Upper lobe of left lung (tissue), 4 donors: ENCODE data around the gene MEPE.

Experiments
- POLR2A ChIP-seq, 4 donors: fragments of 450-650 bp; IDR thresholded peaks; one replicate each; pipeline ENCODE4 v1.5.1; 2016 to 2017; ENCODE audit warnings: antibody characterized with exemption in 4 of 4, mild to moderate bottlenecking in 2 of 4
- TF ChIP-seq, protein P1 (sequence below), 6 experiments: fragments of 450-650 bp in 4 of 6; fragments of 200-600 bp in 2 of 6; sonication (generic) in 2 of 6; IDR thresholded peaks; one replicate each; pipeline ENCODE4 v1.5.1; 2016 to 2019; ENCODE audit warnings: antibody characterized with exemption in 6 of 6

DNA sequence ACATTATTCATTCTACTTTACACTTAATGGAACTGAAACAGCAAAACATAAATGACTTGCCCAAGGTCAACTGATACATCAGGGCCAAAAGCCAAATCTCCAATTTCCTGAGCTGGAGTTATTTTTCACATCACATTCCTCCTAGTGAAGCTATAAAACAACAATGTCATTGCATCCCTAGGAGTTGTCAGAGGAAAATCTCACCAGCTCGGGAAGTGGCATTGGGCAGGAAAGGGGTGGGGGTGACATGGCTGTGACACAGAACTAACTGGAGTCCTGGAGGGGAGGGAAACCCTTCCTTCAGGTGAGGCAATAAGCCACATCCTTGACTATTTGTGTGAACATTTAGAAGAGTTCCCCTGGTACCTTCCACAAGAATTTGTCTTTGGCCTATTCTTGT is 47.3 kb downstream of the MEPE start:
- TF ChIP-seq POLR2A (IDR thresholded peaks at IDR 0.05) = no peak
- TF ChIP-seq, protein P1, sequence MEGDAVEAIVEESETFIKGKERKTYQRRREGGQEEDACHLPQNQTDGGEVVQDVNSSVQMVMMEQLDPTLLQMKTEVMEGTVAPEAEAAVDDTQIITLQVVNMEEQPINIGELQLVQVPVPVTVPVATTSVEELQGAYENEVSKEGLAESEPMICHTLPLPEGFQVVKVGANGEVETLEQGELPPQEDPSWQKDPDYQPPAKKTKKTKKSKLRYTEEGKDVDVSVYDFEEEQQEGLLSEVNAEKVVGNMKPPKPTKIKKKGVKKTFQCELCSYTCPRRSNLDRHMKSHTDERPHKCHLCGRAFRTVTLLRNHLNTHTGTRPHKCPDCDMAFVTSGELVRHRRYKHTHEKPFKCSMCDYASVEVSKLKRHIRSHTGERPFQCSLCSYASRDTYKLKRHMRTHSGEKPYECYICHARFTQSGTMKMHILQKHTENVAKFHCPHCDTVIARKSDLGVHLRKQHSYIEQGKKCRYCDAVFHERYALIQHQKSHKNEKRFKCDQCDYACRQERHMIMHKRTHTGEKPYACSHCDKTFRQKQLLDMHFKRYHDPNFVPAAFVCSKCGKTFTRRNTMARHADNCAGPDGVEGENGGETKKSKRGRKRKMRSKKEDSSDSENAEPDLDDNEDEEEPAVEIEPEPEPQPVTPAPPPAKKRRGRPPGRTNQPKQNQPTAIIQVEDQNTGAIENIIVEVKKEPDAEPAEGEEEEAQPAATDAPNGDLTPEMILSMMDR (IDR thresholded peaks at IDR 0.05) = no peak
